HEK293 (cell line): ENCODE results near the gene P2RY13.

ENCODE experiments used
- CTCF ChIA-PET: fragments of 350-600 bp; formaldehyde crosslinking; extraction: SDS; loops from one replicate; lab custom pipeline; 2021; ENCODE audit warnings: antibody characterized with exemption; lab: Yijun Ruan, JAX
- POLR2A ChIA-PET: fragments of 300-600 bp; formaldehyde crosslinking; extraction: SDS; loops from one replicate; lab custom pipeline; 2020; ENCODE audit warnings: antibody characterized with exemption, inconsistent platforms; lab: Yijun Ruan, JAX
- H3K27ac ChIP-seq: fragments of 200-500 bp; sonication (Bioruptor generic); 2 replicates; pipeline ENCODE4 v1.5.1; 2014; ENCODE audit warnings: low read depth, low read length, control low read depth, inconsistent platforms; ENCODE audit errors: extremely low read depth
- H3K36me3 ChIP-seq, 2 experiments: fragments of 200-500 bp in 1 of 2; sonication (Bioruptor generic) in 1 of 2; 1 replicate in 1 of 2; 2 replicates in 1 of 2; pipeline ENCODE4 v1.5.1; 2014 to 2017; ENCODE audit warnings: inconsistent platforms in 2 of 2, low read length in 2 of 2; ENCODE audit not compliant: control insufficient read depth in 2 of 2, insufficient read depth in 1 of 2
- H3K4me1 ChIP-seq: fragments of 200-500 bp; sonication (Bioruptor generic); 2 replicates; pipeline ENCODE4 v1.5.1; 2014; ENCODE audit warnings: mild to moderate bottlenecking, low read length, inconsistent platforms; ENCODE audit not compliant: control insufficient read depth, insufficient read depth
- H3K4me3 ChIP-seq: 2 replicates; pipeline ENCODE4 v1.5.1; 2011; ENCODE audit warnings: low read depth, mild to moderate bottlenecking, control low read depth, low read length, moderate library complexity
- H3K9me3 ChIP-seq: fragments of 200-500 bp; sonication (Bioruptor generic); 2 replicates; pipeline ENCODE4 v1.5.1; 2014; ENCODE audit warnings: low read depth, low read length, inconsistent platforms; ENCODE audit not compliant: control insufficient read depth, insufficient read depth
- GLI2 ChIP-seq: fragments of 450-650 bp; formaldehyde crosslinking; IDR thresholded peaks from 2 replicates; pipeline ENCODE4; 2017; ENCODE audit warnings: missing biosample characterization, missing genetic modification characterization, low read depth, borderline replicate concordance
- KLF8 ChIP-seq: fragments of 450-650 bp; formaldehyde crosslinking; IDR thresholded peaks from 2 replicates; pipeline ENCODE4 v1.5.1; 2016; ENCODE audit warnings: missing biosample characterization, missing genetic modification characterization
- KLF9 ChIP-seq: fragments of 450-650 bp; formaldehyde crosslinking; IDR thresholded peaks from 2 replicates; pipeline ENCODE4 v1.5.1; 2016; ENCODE audit warnings: missing biosample characterization, missing genetic modification characterization, low read depth
- RBAK ChIP-seq: fragments of 450-650 bp; formaldehyde crosslinking; IDR thresholded peaks from 2 replicates; pipeline ENCODE4 v1.5.1; 2016; ENCODE audit warnings: missing biosample characterization, missing genetic modification characterization
- SALL2 ChIP-seq: fragments of 450-650 bp; formaldehyde crosslinking; IDR thresholded peaks from 2 replicates; pipeline ENCODE4 v1.5.0; 2017; ENCODE audit warnings: missing biosample characterization, mild to moderate bottlenecking, missing genetic modification characterization, borderline replicate concordance
- SCRT2 ChIP-seq: fragments of 450-650 bp; formaldehyde crosslinking; IDR thresholded peaks from 2 replicates; pipeline ENCODE4 v1.5.1; 2016; ENCODE audit warnings: missing biosample characterization, missing genetic modification characterization
- YY2 ChIP-seq: fragments of 450-650 bp; formaldehyde crosslinking; IDR thresholded peaks from 2 replicates; pipeline ENCODE4 v1.5.1; 2016; ENCODE audit warnings: missing biosample characterization, missing genetic modification characterization
- ZBTB48 ChIP-seq: fragments of 450-650 bp; formaldehyde crosslinking; IDR thresholded peaks from 2 replicates; pipeline ENCODE4 v1.5.1; 2016; ENCODE audit warnings: missing biosample characterization, missing genetic modification characterization
- ZBTB6 ChIP-seq: fragments of 450-650 bp; formaldehyde crosslinking; IDR thresholded peaks from 2 replicates; pipeline ENCODE4 v1.5.1; 2017; ENCODE audit warnings: missing biosample characterization, missing genetic modification characterization
- ZBTB8A ChIP-seq: fragments of 450-650 bp; formaldehyde crosslinking; IDR thresholded peaks from 2 replicates; pipeline ENCODE4 v1.5.1; 2016; ENCODE audit warnings: missing biosample characterization, missing genetic modification characterization
- ZEB2 ChIP-seq: fragments of 450-650 bp; formaldehyde crosslinking; IDR thresholded peaks from 2 replicates; pipeline ENCODE4 v1.5.1; 2016; ENCODE audit warnings: missing biosample characterization, missing genetic modification characterization
- ZFP37 ChIP-seq: fragments of 450-650 bp; formaldehyde crosslinking; IDR thresholded peaks from 2 replicates; pipeline ENCODE4 v1.5.1; 2016; ENCODE audit warnings: missing biosample characterization, missing genetic modification characterization
- ZNF140 ChIP-seq: fragments of 450-650 bp; formaldehyde crosslinking; IDR thresholded peaks from 2 replicates; pipeline ENCODE4 v1.5.1; 2016; ENCODE audit warnings: missing biosample characterization, missing genetic modification characterization
- ZNF175 ChIP-seq: fragments of 450-650 bp; formaldehyde crosslinking; IDR thresholded peaks from 2 replicates; pipeline ENCODE4 v1.5.1; 2016; ENCODE audit warnings: missing biosample characterization, missing genetic modification characterization
- ZNF211 ChIP-seq: fragments of 450-650 bp; formaldehyde crosslinking; IDR thresholded peaks from 2 replicates; pipeline ENCODE4 v1.5.1; 2016; ENCODE audit warnings: low read depth, missing biosample characterization, missing genetic modification characterization
- ZNF214 ChIP-seq: fragments of 450-650 bp; formaldehyde crosslinking; IDR thresholded peaks from 2 replicates; pipeline ENCODE4 v1.5.1; 2017; ENCODE audit warnings: missing biosample characterization, mild to moderate bottlenecking, missing genetic modification characterization, borderline replicate concordance
- ZNF266 ChIP-seq: fragments of 450-650 bp; formaldehyde crosslinking; IDR thresholded peaks from 2 replicates; pipeline ENCODE4 v1.5.1; 2016; ENCODE audit warnings: missing biosample characterization, missing genetic modification characterization, low read depth
- ZNF280D ChIP-seq: fragments of 450-650 bp; formaldehyde crosslinking; IDR thresholded peaks from 2 replicates; pipeline ENCODE4 v1.5.1; 2016; ENCODE audit warnings: missing biosample characterization, missing genetic modification characterization
- ZNF366 ChIP-seq: fragments of 450-650 bp; formaldehyde crosslinking; conservative IDR thresholded peaks from 2 replicates; pipeline ENCODE4 v1.5.1; 2016; ENCODE audit warnings: missing biosample characterization, missing genetic modification characterization
- ZNF433 ChIP-seq: fragments of 450-650 bp; formaldehyde crosslinking; IDR thresholded peaks from 2 replicates; pipeline ENCODE4 v1.5.1; 2016; ENCODE audit warnings: missing biosample characterization, missing genetic modification characterization, low read depth
- ZNF48 ChIP-seq: fragments of 450-650 bp; formaldehyde crosslinking; IDR thresholded peaks from 2 replicates; pipeline ENCODE4 v1.5.1; 2016; ENCODE audit warnings: missing biosample characterization, missing genetic modification characterization
- ZNF610 ChIP-seq: fragments of 450-650 bp; formaldehyde crosslinking; IDR thresholded peaks from 2 replicates; pipeline ENCODE4 v1.5.1; 2016; ENCODE audit warnings: missing biosample characterization, missing genetic modification characterization, borderline replicate concordance
- ZNF623 ChIP-seq: fragments of 450-650 bp; formaldehyde crosslinking; IDR thresholded peaks from 2 replicates; pipeline ENCODE4 v1.5.1; 2016; ENCODE audit warnings: missing biosample characterization, missing genetic modification characterization
- ZNF629 ChIP-seq: fragments of 450-650 bp; formaldehyde crosslinking; IDR thresholded peaks from 2 replicates; pipeline ENCODE4 v1.5.1; 2017; ENCODE audit warnings: missing biosample characterization, missing genetic modification characterization
- ZNF670 ChIP-seq: fragments of 450-650 bp; formaldehyde crosslinking; IDR thresholded peaks from 2 replicates; pipeline ENCODE4 v1.5.1; 2016; ENCODE audit warnings: missing biosample characterization, missing genetic modification characterization, low read depth
- ZNF704 ChIP-seq: fragments of 450-650 bp; formaldehyde crosslinking; IDR thresholded peaks from 2 replicates; pipeline ENCODE4 v1.5.1; 2016; ENCODE audit warnings: missing biosample characterization, missing genetic modification characterization
- ZNF791 ChIP-seq: fragments of 450-650 bp; formaldehyde crosslinking; IDR thresholded peaks from 2 replicates; pipeline ENCODE4 v1.5.1; 2016; ENCODE audit warnings: missing biosample characterization, missing genetic modification characterization
- ZNF843 ChIP-seq: fragments of 450-650 bp; formaldehyde crosslinking; IDR thresholded peaks from 2 replicates; pipeline ENCODE4 v1.5.1; 2016; ENCODE audit warnings: missing biosample characterization, missing genetic modification characterization
- ZSCAN23 ChIP-seq: fragments of 450-650 bp; formaldehyde crosslinking; IDR thresholded peaks from 2 replicates; pipeline ENCODE4 v1.5.1; 2016; ENCODE audit warnings: missing biosample characterization, missing genetic modification characterization
- ZSCAN4 ChIP-seq: fragments of 450-650 bp; formaldehyde crosslinking; IDR thresholded peaks from 2 replicates; pipeline ENCODE4 v1.5.1; 2017; ENCODE audit warnings: missing biosample characterization, missing genetic modification characterization

Gene P2RY13

GRCh38 chr3:151315136-151315535, 14.2 kb downstream of the P2RY13 start (continued):
- TF ChIP-seq SCRT2 (tag by site-specific recombination) (no peak), SALL2 (tag by site-specific recombination) (no peak), ZNF140 (tag by site-specific recombination) (no peak), ZBTB6 (tag by site-specific recombination) (no peak), ZNF366 (no peak), ZNF623 (tag by site-specific recombination) (no peak), ZNF433 (no peak), RBAK (tag by site-specific recombination) (no peak)

- H3K9me3 ChIP-seq = no peaks in the 10 kb centered on the region
- ChIA-PET POLR2A (no interaction called here), CTCF (no interaction called here)
- H3K27ac ChIP-seq = no peak overlapping the region
- H3K4me3 ChIP-seq = no peak overlapping the region
- TF ChIP-seq ZNF629 (tag by site-specific recombination) (no peak), ZBTB8A (tag by site-specific recombination) (no peak), ZNF266 (tag by site-specific recombination) (no peak), ZNF610 (no peak), ZSCAN23 (tag by site-specific recombination) (no peak), YY2 (no peak), ZNF214 (tag by site-specific recombination) (no peak), ZNF791 (tag by site-specific recombination) (no peak), ZNF843 (tag by site-specific recombination) (no peak), GLI2 (no peak), ZFP37 (tag by site-specific recombination) (no peak)
- no peaks in the 10 kb centered on the region for H3K4me1 ChIP-seq
- H3K36me3 ChIP-seq = no peaks in the 10 kb centered on the region
These were observed 14.8 kb downstream of the P2RY13 start for GRCh38 chr3:151314593-151314992.

GRCh38 chr3:151314137-151314536, 15.2 kb downstream of the P2RY13 start:
- Histone ChIP-seq H3K36me3 (no peaks in the 10 kb centered on the region), H3K4me3 (no peak overlapping the region), H3K27ac (no peak overlapping the region), H3K9me3 (no peaks in the 10 kb centered on the region), H3K4me1 (no peaks in the 10 kb centered on the region)
- ChIA-PET CTCF (no interaction called here), POLR2A (interaction anchor here (0.6 kb wide), 1 partner anchor 1845 kb away, joined by 3 read pairs; no protein-coding TSS in a partner anchor)
- TF ChIP-seq ZNF175 (tag by site-specific recombination) = no peak
- TF ChIP-seq ZSCAN4 (tag by site-specific recombination) = no peak
- TF ChIP-seq ZNF280D (tag by site-specific recombination) = no peak
- TF ChIP-seq ZSCAN23 (tag by site-specific recombination) = no peak
- TF ChIP-seq ZNF704 (tag by site-specific recombination) = no peak
- no peak for TF ChIP-seq ZBTB48
- TF ChIP-seq ZNF670 (tag by site-specific recombination) = no peak
- TF ChIP-seq ZEB2 (tag by site-specific recombination) = no peak
- no peak for TF ChIP-seq KLF9 (tag by site-specific recombination)
- TF ChIP-seq ZNF211 (tag by site-specific recombination) = no peak
- no peak for TF ChIP-seq GLI2
- TF ChIP-seq KLF8 (tag by site-specific recombination) = no peak
- no peak for TF ChIP-seq ZNF48 (tag by site-specific recombination)
